Activated T-cell treated with anti-CD3 and anti-CD28 coated beads for 48 hours (primary cell): Measurements from ENCODE around the gene C2orf72.
A peak's percentile ranks its signal among the peaks of the same experiment; 100 is the strongest.
"Not testable (repeated sequence)": the region's sequence is repeated elsewhere in the genome, so short reads cannot be mapped to it uniquely, and the experiment has no call there.

Source experiments
- DNase-seq: peaks from one replicate; pipeline ENCODE4 v3.0.0-alpha.2; 2020; ENCODE audit warnings: low read depth

The C2orf72 gene

DNA sequence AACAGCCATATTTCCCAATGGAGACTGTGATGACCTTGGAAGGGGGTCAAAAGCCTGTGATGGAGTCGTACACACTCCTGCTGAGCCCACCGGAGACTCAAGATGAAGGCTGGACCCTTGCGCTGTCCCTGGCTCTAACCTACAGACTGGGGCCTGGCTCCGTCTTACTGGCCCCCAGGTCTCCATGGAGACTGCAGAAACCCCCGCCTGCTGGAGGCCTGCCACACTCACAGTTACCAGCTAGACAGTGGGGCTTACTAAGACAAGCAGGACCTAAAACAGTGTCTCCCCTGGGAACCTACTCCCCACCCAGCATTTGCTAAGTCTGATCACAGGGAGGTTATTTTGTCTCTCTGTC lies 9.6 kb downstream of the C2orf72 start:
- DNase-seq: no peak

DNA sequence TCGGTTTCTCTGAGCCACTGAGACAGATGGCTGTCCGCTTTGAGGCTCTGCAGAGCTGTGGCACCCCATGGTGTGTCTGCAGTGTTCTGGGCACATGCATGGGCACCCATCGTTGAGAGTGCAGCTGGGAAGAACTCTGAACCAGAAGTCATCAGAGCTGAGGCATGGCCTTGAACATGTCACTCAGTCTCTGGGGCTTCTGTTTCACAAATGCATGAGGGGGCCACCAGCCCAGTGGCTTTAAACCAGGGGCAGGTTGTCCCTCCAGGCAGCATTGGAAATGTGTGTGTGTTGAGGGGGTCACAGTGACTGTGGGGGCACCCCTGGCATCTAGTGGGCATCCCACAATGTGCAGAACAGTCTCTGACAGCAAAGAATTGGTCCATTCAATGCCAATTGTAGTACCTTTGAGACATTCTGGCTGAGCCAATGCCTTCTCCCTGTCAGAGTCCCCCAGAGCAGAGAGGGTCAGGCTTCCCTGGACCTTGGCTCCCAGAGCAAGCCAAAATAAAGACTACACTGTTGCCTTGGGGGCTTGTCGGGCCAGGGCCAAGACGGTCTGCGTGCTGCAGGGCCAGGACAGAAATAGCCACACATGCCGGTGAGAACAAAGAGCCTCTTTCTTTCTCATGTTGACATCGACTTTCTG lies 10.1 kb downstream of the C2orf72 start:
- no peak for DNase-seq

DNA sequence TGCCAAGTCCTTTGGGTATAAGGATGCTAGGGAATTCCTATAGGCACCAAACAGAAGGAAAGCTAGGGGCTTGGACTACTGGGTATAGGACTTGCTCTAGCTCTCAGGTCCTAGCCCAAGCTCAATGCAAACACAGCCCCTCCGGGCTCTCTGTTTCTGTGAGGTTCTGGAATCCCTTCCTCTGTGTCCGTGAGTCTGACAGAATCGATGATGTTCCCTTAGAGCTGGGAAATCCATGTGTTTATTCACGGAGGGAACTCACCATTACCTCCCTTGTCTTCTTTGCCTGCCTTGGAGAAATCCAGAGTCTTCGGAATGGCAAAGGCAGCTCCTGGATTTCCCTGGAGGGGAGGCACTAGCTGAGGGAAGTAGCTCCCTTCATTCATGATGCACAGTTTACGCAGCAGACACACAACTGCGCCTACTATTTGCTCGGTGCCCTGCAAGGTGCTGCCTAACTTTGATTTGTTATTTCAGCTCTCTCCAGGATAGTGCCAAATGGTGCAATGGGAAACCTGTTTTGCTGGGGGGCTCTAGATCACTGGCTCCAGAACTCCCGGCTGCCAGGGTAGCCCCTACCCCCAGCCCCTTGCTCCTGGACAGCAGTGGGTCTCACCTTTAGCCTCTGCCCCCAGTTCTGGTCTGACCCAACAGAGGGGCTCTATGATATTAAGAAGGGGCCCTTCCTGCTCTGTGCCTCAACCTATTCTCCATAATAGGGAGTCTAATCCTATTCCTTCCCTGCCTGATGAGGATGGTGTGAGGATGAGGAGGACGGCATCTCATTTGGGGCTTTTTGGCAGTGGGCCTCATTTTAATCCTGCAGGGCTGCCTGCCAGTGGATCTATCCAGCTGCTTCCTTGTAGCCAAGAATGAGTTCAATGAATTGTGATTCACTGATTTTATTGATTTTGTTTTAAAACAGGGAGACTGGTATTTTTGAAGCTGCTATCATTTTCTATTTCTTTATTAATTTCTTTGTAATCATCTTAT lies 10.9 kb downstream of the C2orf72 start:
- DNase-seq: no peak

- no peak for DNase-seq
These were observed 12.1 kb downstream of the C2orf72 start for GRCh38 chr2:231049286-231050017.

DNA sequence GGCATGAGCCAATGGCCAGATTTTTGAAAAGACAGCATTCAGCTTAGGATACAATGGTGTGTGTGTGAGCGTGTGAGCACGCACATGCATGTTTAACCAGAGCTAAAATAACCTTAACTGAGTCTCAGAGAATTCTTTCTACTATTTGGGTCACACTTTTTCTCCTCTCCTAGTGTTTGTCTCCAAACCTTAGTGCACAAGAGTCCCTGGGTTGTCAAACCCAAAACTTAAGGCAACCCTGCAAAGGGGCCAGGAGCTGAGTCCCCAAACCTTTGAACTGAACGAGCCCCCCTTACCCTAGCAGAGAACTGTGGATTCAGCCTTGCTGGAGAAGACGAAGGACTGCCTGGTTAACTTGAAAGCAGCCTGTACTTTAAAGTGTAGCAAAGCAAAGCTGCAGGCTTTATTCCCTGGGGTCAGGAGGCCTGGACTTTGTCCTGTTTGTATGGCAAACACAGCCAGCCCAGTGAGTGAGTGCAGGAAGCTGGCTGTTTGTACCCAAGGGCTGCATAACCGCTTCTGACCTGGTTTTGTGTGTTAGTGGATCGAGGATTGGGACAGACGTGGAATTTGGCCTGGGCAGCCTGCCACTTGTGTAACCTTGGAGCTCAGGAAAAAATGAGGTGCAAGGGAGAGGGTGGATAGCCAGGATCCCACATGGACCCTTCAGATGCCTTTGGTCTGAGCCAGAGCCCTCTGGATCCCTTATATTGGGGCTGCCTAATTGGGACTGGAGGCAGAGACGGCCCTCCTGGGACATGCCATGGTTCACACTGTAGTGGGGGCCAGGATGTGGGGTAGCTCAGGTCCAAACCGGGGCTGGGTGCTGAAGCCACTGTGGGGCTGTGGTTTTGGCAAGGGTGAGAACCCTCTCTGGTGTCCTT lies 12.9 kb downstream of the C2orf72 start:
- no peak for DNase-seq

- no peak for DNase-seq
These were observed 13.8 kb downstream of the C2orf72 start for GRCh38 chr2:231051116-231051515.

GRCh38 chr2:231052494-231053451 lies 15.4 kb downstream of the C2orf72 start:
- DNase-seq: peak; percentile 84

- DNase-seq: no peak
These were observed 16.5 kb downstream of the C2orf72 start for GRCh38 chr2:231053846-231054245.

- peak; percentile 87 for DNase-seq
These were observed 19.4 kb downstream of the C2orf72 start, which contains the start of gene PSMD1 for GRCh38 chr2:231056453-231057416. TSS of gene PSMD1 (plus strand) at chr2:231056867. CDS start at chr2:231057026, 159 bp downstream.

GRCh38 chr2:231057590-231057989 lies 20.3 kb downstream of the C2orf72 start:
- no peak for DNase-seq

DNA sequence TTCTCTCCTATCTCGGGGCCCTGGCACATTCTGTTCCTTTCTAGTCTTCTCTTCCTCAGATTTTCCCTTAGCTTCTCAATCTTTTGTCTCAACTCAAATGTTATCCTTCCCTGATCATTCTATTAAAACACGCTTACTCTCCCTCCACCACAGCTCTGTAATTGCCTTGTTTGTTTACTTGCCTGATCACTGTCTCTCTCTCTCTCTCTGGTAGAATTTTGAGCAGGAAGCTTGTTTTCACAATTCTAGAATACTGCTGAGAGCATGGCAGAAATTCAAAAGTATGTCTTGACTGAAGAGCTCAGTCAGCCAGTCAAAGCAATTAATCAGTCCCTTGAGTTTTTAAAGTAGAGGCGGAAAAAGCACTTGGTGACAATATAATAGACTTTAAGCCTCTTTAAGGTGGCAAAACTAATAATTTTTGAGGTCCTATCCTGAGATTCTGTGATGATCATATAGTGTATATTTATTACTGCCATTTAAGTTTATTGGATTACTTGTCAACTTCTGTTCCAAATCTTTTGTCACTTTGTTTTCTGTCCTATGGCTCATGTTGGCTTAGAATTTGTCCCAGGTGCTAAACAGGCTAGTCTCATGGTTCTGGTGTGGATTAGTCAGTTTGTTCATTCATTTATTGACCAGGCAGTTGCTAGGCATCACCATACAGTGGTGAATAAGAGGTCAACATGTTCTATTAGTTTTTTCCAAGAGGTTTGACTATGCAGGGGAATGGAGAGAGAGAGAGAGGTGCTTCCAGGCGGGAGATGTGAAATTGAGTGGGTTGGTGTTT lies 21.6 kb downstream of the C2orf72 start:
- no peak for DNase-seq

DNA sequence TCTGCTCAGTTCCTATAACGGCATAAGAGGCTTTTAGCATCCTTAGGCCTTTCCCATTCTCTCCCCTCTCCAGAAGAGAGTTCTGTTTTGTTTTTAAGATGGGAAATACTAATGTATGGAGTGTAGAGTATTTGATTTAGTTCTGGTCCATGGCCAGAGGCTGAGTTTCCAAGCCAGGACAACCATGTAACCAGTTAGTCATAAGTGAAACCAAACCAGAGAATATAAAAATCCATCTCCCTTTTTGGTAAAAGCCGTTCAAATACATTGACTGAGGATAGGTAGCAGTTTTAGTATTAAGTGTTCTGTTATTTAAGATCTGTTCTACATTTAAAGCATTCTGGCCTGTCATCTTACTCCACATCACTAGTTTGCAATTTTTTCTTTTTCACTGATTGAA lies 22.4 kb downstream of the C2orf72 start:
- DNase-seq: no peak

DNA sequence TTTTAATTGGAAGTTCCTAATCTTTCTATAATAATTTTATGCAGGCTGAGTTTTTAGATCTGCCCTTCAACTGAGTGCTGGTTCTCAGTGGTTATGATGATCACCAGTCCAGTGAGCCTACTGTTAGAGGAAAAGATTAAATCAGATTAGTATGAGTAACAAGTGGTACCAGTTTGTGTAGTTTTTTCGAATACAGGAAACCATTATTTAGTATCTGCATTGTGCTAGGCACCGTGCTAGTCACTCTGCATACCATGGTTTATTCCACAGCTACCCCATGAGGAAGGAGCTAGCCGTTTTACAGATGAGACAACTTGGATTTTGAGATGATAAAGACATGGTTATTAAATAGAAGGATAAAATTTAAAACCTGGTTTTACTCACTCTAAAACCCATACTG lies 25.5 kb downstream of the C2orf72 start:
- no peak for DNase-seq

DNA sequence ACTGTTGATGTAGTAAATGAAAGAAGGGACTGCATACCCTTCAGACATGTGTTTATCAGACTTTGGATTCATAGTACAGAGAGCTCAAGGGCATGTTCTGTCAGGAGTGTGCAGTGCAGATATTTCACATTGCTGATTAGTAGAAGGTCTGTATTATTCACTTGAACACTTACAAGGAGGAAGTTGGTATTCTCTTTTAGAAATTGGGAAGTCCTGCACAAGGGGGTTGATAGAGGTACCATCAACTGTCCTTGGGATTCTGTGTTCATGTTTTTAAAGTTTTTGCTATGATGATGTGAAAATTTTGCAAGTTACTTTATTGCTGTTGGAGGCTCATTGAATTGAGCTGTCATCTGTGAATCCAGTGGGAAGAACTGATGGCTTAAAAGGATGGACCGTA lies 26.0 kb downstream of the C2orf72 start:
- no peak for DNase-seq

GRCh38 chr2:231065966-231066365 lies 28.6 kb downstream of the C2orf72 start:
- no peak for DNase-seq

- not testable (repeated sequence) for DNase-seq
These were observed 30.2 kb downstream of the C2orf72 start for GRCh38 chr2:231067531-231067930.

- DNase-seq: no peak
These were observed 31.4 kb downstream of the C2orf72 start for GRCh38 chr2:231068525-231069222.
